Adrenal gland (tissue), 5 donors: Measurements from ENCODE around the gene PIK3C2G.

Source experiments
- POLR2A ChIP-seq, 2 donors: fragments of 450-650 bp; IDR thresholded peaks; one replicate each; pipeline ENCODE4 v1.6.1; 2017; ENCODE audit warnings: antibody characterized with exemption in 2 of 2, mild to moderate bottlenecking in 2 of 2, moderate library complexity in 1 of 2
- TF ChIP-seq, protein P1 (sequence below), 6 experiments: fragments of 450-650 bp in 4 of 6; fragments of 200-600 bp in 2 of 6; sonication (generic) in 1 of 6; IDR thresholded peaks; 1 replicate in 5 of 6; 2 replicates in 1 of 6; pipeline versions ENCODE4 v1.5.1 to v1.8.0; 2016 to 2021; ENCODE audit warnings: antibody characterized with exemption in 6 of 6, mild to moderate bottlenecking in 2 of 6, moderate library complexity in 1 of 6
- donor health status: DM: no; HTN: no; CAD: no.

DNA sequence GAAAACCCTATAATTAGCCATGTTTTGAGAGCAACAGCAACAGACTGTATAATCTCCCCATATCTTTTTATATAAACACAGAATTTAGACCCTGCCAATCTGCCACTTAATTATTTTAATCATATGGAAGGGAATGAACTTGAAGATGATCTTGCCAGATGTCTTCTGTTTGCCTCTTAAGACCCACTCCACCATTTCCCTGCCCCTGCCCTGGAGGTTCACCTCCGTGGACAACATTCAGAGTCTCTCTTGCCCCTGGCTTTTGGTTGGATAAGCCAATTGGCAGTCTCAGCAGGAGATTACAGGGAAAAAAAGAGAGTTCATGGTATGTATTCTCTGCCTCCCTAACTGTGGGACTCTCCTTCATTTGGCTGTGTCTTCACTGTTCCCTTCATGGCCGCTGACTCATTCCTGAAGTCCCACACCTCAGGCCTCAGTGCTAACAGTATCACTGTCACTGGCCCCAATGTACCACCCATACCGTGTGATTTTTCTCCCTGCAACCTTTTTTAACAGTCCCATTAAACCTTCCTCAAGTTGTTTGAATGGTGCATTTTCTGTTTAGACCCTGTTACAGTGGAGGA, 184.8 kb downstream of the PIK3C2G start:
- TF ChIP-seq, protein P1, sequence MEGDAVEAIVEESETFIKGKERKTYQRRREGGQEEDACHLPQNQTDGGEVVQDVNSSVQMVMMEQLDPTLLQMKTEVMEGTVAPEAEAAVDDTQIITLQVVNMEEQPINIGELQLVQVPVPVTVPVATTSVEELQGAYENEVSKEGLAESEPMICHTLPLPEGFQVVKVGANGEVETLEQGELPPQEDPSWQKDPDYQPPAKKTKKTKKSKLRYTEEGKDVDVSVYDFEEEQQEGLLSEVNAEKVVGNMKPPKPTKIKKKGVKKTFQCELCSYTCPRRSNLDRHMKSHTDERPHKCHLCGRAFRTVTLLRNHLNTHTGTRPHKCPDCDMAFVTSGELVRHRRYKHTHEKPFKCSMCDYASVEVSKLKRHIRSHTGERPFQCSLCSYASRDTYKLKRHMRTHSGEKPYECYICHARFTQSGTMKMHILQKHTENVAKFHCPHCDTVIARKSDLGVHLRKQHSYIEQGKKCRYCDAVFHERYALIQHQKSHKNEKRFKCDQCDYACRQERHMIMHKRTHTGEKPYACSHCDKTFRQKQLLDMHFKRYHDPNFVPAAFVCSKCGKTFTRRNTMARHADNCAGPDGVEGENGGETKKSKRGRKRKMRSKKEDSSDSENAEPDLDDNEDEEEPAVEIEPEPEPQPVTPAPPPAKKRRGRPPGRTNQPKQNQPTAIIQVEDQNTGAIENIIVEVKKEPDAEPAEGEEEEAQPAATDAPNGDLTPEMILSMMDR (IDR thresholded peaks at IDR 0.05): no peak
- TF ChIP-seq POLR2A (IDR thresholded peaks at IDR 0.05): no peak
